GM18507 (cell line): ENCODE measurements around the gene CLEC18C.
"Not testable (repeated sequence)": the region's sequence is repeated elsewhere in the genome, so short reads cannot be mapped to it uniquely, and the experiment has no call there.

Experiments used
- DNase-seq: peaks from one replicate; pipeline ENCODE4 v3.0.0; 2011; ENCODE audit warnings: low read depth; ENCODE audit not compliant: insufficient read length; ENCODE audit errors: extremely low spot score
- FAIRE-seq: peaks from 2 replicates; lab custom pipeline; 2011; peaks lifted over from hg19 to GRCh38; lab: Jason Lieb, UNC

CLEC18C gene

GRCh38 chr16:70157477-70158260 is 15.9 kb upstream of the CLEC18C start:
- FAIRE-seq = no peak
- DNase-seq = no peak

DNA sequence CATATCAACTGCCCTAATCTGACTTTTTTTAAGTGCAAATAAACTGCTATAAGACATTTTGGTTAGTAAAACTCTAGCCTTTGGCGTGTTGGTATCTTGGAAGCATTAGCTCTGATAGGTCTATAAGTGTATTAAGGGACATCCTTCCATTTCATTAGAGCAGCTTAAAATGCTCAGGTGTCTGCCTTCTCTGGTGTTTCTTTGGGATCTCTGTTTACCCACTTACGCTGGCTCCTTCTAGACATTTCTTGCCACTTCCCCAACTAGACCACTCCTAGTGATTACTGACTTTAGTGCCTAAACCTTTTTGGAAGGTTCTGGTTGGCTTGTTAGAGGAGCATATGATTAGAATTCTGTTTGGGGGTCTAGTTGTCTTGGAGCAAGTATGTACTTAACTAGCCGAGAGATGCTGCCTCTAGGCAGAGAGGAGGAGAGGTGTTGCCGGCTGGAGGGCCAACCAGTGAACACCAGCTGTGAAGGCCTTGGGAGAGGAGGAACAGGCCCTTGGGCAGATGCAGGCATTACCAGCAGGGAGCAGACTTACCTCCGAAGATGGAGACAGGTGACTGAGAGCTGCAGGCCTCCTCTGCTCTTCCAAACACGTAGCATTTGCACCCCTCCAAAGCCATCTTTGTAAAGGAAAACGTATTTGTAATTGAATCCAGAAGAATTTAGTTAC is 15.2 kb upstream of the CLEC18C start:
- DNase-seq (no peak), FAIRE-seq (no peak)

DNA sequence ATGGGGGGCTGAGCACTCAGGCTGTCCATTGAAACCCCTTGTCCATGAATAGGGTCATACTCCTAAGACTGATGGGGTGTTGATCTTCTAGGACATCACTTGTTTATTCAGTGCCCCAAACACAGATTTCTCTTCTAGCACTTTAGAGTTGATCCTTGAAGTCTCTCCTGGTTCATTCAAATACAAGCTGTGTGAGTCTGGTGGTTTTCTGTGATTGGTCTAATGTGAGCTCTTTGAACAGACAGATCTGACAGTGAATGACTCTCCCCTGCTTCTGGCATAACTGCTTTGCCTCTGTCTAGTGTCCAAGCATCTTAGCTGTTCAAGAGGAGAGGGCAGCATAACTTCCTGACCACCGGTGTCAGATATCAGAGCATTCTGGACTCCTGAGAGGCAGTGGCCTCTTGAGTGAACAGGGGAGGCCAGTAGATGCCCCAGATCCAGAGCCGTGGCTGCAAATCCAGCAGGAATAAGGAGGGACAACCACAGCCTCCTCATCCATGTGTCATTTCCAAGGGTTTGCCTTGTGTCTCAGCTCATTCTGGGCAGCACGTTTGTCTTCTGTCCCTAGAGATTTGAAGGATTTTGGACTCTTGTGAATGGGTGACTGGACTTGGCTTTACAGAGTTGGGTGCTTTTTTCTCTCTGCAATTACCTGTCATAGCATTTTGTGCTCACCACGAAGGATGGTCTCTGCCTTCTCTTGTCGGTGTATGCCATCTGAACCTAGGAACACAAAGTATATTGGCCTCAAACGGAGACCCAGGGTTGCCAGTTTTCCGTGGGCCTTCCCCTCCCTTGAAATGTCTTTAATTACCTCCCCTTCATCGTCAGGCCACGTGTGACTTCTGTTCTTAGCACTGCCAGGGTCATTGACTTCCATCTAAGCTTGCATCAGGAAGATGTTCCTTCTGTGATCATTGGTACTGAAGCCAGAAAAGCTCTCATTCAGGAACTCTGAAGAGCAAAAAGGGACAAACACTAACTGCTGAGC is 13.9 kb upstream of the CLEC18C start:
- FAIRE-seq (no peak), DNase-seq (no peak)

DNA sequence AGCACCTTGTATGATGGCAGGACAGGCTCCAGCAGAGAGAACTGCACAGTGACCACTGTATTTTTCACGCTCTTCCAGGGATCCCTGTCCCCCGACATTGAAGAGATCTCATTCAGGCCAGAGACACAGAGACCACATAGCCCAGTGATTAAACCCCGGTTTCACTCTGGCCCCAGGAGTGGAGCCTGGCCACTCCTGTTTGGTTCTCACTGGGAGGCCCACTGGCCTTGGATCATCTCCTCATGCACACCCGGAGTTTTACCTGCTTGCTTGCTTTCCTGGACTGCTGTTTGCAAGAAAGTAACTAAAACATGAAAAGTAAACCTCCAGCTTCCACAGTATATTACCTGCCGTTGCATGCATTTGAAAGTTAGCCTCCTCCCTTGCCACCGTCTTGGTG is 13.2 kb upstream of the CLEC18C start:
- FAIRE-seq (no peak), DNase-seq (no peak)

DNA sequence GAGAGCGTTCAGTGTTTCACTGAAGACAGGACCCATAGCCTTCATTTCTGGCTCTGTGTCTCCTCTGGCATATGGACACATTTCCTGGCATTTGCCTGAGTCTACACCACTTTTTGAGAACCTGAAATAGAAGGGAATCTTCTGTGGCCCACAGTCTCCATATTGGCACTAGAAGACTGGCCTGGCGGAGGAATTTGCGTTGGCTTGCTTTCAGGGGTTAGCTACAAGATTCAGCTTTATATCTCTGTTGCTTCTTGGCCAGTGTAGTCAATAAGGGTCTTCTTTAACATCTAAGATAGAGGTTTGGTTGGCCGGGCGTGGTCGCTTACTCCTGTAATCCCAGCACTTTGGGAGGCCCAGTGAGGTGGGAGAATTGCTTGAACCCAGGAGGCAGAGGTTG is 12.8 kb upstream of the CLEC18C start:
- no peak for DNase-seq
- FAIRE-seq = no peak

DNA sequence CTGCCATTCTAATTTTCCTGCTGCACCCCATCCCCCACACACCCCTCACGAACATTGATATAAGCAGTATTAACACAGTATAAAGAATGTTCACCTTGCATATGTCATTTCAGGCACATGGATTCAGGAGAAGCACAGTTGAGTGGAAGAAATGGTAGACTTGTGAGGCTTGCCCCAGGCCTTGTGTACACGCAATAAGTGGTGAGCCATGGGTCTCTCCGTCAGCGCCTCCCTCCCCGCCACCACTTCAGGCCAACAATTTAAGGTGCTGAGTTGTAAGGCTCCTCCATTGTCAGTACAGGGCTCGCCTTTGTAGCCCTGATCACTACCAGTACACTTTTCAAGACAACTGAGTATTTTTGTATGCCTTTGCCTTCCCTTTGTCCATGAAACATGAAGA is 12.2 kb upstream of the CLEC18C start:
- FAIRE-seq = no peak

GRCh38 chr16:70162041-70162451 is 11.5 kb upstream of the CLEC18C start:
- DNase-seq (no peak), FAIRE-seq (no peak)

More for the DNA sequence above, 12.2 kb upstream of the CLEC18C start:
- DNase-seq = no peak

DNA sequence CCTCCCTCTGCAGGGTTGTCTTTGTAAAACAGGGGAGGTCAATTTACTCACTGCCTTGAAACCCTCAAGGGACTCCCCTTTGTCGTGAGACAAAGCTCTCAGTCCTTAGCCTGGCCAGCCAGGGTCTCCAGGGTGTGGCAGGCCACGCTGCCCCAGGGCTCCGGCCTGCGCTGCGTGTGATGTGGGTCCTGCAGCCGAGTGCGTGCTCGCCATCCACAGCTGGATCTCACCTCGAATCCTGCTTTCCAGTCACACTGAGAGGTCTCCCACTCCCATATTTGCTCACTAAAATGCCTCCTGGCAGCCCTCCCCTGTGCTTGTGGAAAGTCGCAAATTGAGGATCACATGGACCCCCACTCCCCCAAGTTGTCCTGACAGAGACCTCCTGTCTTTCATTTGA is 10.0 kb upstream of the CLEC18C start:
- FAIRE-seq (no peak), DNase-seq (no peak)

DNA sequence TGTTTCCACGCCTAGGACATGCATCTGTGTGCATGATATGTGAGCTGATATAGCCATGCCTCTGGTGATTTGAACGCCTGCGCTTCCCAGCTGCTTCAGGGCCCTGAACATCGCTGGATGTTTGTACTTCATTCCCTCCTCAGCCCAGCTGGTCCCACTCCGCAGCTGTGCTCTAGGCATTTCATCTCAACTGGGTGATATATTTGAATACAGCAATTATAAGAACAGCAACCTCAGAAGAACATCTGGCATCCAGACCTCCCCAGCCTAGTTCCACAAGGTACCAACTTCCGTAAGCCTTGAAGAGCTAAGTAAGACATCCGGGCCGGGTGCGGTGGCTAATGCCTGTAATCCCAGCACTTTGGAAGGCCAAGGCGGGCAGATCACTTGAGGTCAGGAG is 6.9 kb upstream of the CLEC18C start:
- not testable (repeated sequence) for FAIRE-seq, DNase-seq

GRCh38 chr16:70173916-70174315 is 329 bp downstream of the CLEC18C start:
- not testable (repeated sequence) for FAIRE-seq, DNase-seq

DNA sequence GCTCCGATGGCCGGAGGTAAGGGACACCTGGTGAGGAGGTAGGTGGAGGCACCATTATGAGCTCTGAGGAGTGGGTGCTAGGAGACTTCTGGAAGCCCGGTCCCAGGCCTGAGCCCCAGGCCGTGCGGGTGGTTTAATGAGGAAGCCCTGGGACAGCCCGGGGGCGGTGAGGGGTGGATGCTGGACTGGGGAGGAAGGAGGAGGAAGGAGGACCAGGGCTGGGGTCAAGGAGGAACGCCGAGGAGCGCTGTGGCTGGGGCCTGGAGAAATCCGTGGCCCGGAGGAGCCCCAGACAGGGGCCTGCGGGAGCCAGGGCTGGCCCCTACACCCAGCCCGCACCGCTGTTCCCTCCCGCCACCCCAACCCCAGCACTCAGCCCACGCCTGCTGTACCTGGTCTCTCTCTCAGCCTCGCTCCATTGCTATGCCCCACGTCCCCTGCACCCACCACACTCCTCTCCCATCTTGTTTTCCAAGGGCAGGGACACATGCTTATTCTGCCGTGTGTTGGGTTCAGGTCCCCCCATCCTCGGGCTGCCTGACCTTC is 873 bp downstream of the CLEC18C start:
- not testable (repeated sequence) for FAIRE-seq, DNase-seq

- not testable (repeated sequence) for DNase-seq, FAIRE-seq
Observed at GRCh38 chr16:70187858-70188607, 14.4 kb downstream of the CLEC18C start.

GRCh38 chr16:70188608-70188915 is 15.0 kb downstream of the CLEC18C start:
- FAIRE-seq, DNase-seq: not testable (repeated sequence)

- not testable (repeated sequence) for DNase-seq, FAIRE-seq
Observed at GRCh38 chr16:70190574-70190973, 17.0 kb downstream of the CLEC18C start.

DNA sequence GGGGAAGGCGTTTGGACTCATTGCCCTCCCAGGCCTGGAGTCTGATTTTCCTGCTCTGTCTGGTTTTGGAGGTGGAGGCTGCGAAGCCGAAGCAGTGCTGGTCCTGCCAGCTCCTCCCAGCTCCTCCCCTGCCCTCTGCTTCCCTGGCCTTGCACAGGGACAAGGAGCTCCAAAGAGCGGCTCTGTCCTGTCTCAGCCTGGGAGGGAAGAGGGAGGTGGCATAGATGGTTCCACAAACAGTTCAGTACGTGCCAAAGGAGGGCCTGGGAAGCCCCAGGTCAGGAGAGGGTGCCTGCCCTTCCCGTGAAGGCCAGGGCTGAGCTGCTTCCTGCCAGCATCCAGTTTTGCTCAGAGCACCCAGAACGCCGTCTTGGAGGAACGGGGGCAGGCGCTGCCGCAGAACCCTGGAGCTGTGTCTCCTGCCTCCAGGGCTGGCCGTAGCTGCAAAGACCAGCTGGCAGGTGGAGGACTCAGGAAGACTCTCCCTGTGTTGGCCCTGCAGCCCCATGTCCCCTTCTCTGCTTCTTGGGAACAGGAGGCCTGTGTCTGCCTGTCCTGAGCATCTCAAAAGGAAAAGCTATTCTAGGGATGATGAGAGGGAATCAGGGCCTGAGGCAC is 23.2 kb downstream of the CLEC18C start:
- FAIRE-seq, DNase-seq: not testable (repeated sequence)

DNA sequence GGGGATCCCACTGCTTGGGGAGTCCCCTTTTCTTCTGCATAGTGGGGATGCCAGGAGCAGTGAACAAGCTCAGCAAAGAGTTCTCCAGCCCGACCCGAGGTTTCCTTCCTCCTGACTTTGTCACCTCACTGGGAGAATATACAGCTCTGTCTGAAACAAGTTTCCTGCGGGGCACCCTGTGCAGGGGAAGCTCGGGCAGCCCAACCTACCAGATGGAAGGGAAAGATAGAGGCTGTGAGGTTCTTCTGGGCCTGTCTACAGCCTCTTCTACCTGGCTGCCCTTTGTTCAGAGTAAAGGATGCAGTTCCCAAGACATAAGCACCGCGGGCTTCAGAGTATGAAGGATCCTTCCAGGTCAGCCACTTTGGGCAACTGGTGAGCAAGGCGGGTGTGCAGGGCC is 24.0 kb downstream of the CLEC18C start:
- not testable (repeated sequence) for FAIRE-seq, DNase-seq

GRCh38 chr16:70198230-70198629 is 24.6 kb downstream of the CLEC18C start:
- FAIRE-seq, DNase-seq: not testable (repeated sequence)

- FAIRE-seq, DNase-seq: not testable (repeated sequence)
Observed at GRCh38 chr16:70198666-70199065, 25.1 kb downstream of the CLEC18C start.
